Spleen (tissue), 11 donors: Measurements from ENCODE around the gene ACAT2. TPM values are rescaled to one million over a fixed set of nuclear protein-coding genes. Genes with fewer than 3 reads are reported as not detected.

ENCODE experiments used
- DNase-seq: peaks from one replicate; pipeline ENCODE4 v3.0.0-alpha.2; 2020
- H3K27ac ChIP-seq, 8 donors: fragments of 200-600 bp; sonication (generic) in 7 of 8; 1 replicate in 4 of 8; 2 replicates in 4 of 8; pipeline versions ENCODE4 v1.5.0 to v1.8.0; 2016 to 2021; ENCODE audit warnings: inconsistent platforms in 4 of 8, mild to moderate bottlenecking in 4 of 8, moderate library complexity in 1 of 8
- H3K27me3 ChIP-seq, 7 donors: fragments of 200-600 bp; sonication (generic) in 6 of 7; replicated peaks in 1 of 7; 1 replicate in 4 of 7; 2 replicates in 3 of 7; pipeline versions ENCODE4 v1.5.0 to v1.8.0; 2016 to 2021; ENCODE audit warnings: inconsistent platforms in 3 of 7, mild to moderate bottlenecking in 1 of 7
- H3K36me3 ChIP-seq, 6 donors: fragments of 200-600 bp; sonication (generic) in 5 of 6; 1 replicate in 4 of 6; 2 replicates in 2 of 6; pipeline versions ENCODE4 v1.5.0 to v1.8.0; 2016 to 2021; ENCODE audit warnings: inconsistent platforms in 2 of 6
- H3K4me1 ChIP-seq, 6 donors: fragments of 200-600 bp; sonication (generic) in 5 of 6; 1 replicate in 3 of 6; 2 replicates in 3 of 6; pipeline versions ENCODE4 v1.5.0 to v1.8.0; 2016 to 2021; ENCODE audit warnings: inconsistent platforms in 3 of 6
- H3K4me3 ChIP-seq, 8 donors: fragments of 200-600 bp; sonication (generic) in 7 of 8; 1 replicate in 4 of 8; 2 replicates in 4 of 8; pipeline versions ENCODE4 v1.5.0 to v1.8.0; 2016 to 2021; ENCODE audit warnings: inconsistent platforms in 4 of 8, mild to moderate bottlenecking in 4 of 8, moderate library complexity in 2 of 8
- H3K9me3 ChIP-seq, 8 donors: fragments of 200-600 bp; sonication (generic) in 7 of 8; 1 replicate in 4 of 8; 2 replicates in 4 of 8; pipeline versions ENCODE4 v1.5.0 to v1.8.0; 2016 to 2021; ENCODE audit warnings: inconsistent platforms in 4 of 8
- POLR2A ChIP-seq, 3 donors: fragments of 450-650 bp; IDR thresholded peaks; one replicate each; pipeline ENCODE4 v1.5.1; 2017; ENCODE audit warnings: antibody characterized with exemption in 3 of 3, mild to moderate bottlenecking in 1 of 3
- POLR2AphosphoS5 ChIP-seq, 3 donors: sonication (generic); formaldehyde crosslinking; IDR thresholded peaks; one replicate each; pipeline ENCODE4 v1.5.1; 2017; ENCODE audit warnings: antibody characterized with exemption in 3 of 3
- WGBS, 5 donors: extraction: QIAGEN DNeasy Blood & Tissue Kit in 3 of 5; methylation state at CpG; one replicate each; pipeline versions ENCODE4 v1.1.5 to v1.1.7; 2013 to 2018; 5-methylcytosine and 5-hydroxymethylcytosine counted together
- intact Hi-C: fragments of 100-400 bp; cut with DNase I; formaldehyde crosslinking; loops from one replicate; pipeline ENCODE4 v1.15.0; 2023; ENCODE audit warnings: low total_unique reads
- polyA plus RNA-seq, 3 donors: library from polyadenylated mRNA; stranded (reverse); fragments of 200-250 nt; gene quantifications; one replicate each; pipeline ENCODE4 v1.2.1, GENCODE V29; 2013
- small RNA-seq, 4 donors: library from RNA; depleted of rRNA; stranded (forward); fragments of <200 nt; gene quantifications; one replicate each; pipeline ENCODE3, GENCODE V24; 2016
- total RNA-seq, 7 donors: library from RNA; depleted of rRNA in 3 of 7; stranded (reverse); fragments of >200 nt in 3 of 7; fragmentation: NEBNext Ultra II Directional in 4 of 7; extraction: Animal tissue kit (Norgen Biotek cat#: 25700) in 4 of 7; gene quantifications; one replicate each; pipeline versions ENCODE4 v1.1.0 to v1.2.1, GENCODE V29; 2016 to 2021
- TF ChIP-seq, protein P1 (sequence below), 11 experiments: fragments of 200-600 bp in 7 of 11; fragments of 450-650 bp in 4 of 11; sonication (generic) in 4 of 11; IDR thresholded peaks in 8 of 11; conservative IDR thresholded peaks in 3 of 11; 1 replicate in 7 of 11; 2 replicates in 4 of 11; pipeline versions ENCODE4 v1.4.0 to v1.8.0; 2016 to 2021; ENCODE audit warnings: antibody characterized with exemption in 11 of 11, inconsistent platforms in 4 of 11, mild to moderate bottlenecking in 1 of 11
- donor health status: healthy with polysubstance abuse.
- donor health status: DM: no; HTN: no; CAD: no; lungs with moderate emphysema.
- donor health status: DM: no; HTN: no; CAD: no.
- donor health status: Bipolar disorder and iron deficiency.
- donor health status: healthy.
- donor health status: DM: no; HTN: no; CAD: no.
- donor health status: DM: yes; HTN: yes; CAD: no.

Gene ACAT2
- total and polyA plus RNA-seq, 10 donors, result 6.0 to 17.4 (median 13.9) TPM

DNA sequence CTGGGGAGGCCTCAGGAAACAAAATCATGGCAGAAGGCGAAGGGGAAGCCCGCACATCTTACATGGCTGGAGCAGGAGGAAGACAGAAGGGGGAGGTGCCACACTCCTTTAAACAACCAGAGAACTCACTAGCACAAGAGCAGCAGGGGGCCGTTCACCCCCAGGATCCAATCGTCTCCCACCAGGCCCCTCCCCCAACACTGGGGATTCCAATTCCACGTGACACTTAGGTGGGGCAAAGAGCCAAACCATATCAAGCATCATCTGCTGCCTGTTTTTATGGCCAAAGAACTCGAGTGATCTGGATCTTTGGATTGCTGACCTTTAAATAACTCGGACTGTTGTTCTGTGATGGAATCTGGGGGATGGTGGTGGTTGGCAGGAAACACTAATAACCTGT lies 66.2 kb downstream of the ACAT2 start:
- peaks cover 0 to 12% (median 7%) of the 10 kb centered on the region in 6 donors for H3K4me1 ChIP-seq
- intact Hi-C loops, result no loop called here
- TF ChIP-seq, protein P1, sequence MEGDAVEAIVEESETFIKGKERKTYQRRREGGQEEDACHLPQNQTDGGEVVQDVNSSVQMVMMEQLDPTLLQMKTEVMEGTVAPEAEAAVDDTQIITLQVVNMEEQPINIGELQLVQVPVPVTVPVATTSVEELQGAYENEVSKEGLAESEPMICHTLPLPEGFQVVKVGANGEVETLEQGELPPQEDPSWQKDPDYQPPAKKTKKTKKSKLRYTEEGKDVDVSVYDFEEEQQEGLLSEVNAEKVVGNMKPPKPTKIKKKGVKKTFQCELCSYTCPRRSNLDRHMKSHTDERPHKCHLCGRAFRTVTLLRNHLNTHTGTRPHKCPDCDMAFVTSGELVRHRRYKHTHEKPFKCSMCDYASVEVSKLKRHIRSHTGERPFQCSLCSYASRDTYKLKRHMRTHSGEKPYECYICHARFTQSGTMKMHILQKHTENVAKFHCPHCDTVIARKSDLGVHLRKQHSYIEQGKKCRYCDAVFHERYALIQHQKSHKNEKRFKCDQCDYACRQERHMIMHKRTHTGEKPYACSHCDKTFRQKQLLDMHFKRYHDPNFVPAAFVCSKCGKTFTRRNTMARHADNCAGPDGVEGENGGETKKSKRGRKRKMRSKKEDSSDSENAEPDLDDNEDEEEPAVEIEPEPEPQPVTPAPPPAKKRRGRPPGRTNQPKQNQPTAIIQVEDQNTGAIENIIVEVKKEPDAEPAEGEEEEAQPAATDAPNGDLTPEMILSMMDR (IDR thresholded peaks at IDR 0.05 in 8 of 11, conservative IDR thresholded peaks at IDR 0.05 in 3 of 11), result no peak
- TF ChIP-seq POLR2A (IDR thresholded peaks at IDR 0.05) (no peak), POLR2AphosphoS5 (IDR thresholded peaks at IDR 0.05) (no peak)
- H3K9me3 ChIP-seq, result no peaks in the 10 kb centered on the region
- H3K4me3 ChIP-seq, result no peak overlapping the region
- WGBS, 5 donors, result 56 to 81% (median 64%) methylated on average over 7 of the region's 7 CpGs
- H3K27me3 ChIP-seq, result no peaks in the 10 kb centered on the region
- no peak overlapping the region for H3K27ac ChIP-seq
- H3K36me3 ChIP-seq, result no peaks in the 10 kb centered on the region
- no peak for DNase-seq

Small RNA genes within 50 kb of the gene (small RNA-seq; reads per million reads assigned to genes)
- gene RNU4ATAC18P (0 reads per million in 4 donors), gene SNORA20 (77.6 to 115 (median 88.6) reads per million in 4 donors), gene SNORA29 (0 reads per million in 4 donors)

Other genes with a start within 250 kb of the ACAT2 start
- 100 to 1,000 TPM; 163 to 463 (median 267) TPM for gene SOD2, start 68.8 kb upstream of the ACAT2 start, total RNA-seq
- 100 to 1,000 TPM in 1 of 3 donors, 10 to 100 TPM in 2; 60.3 to 169 (median 83.2) TPM for gene SOD2, start 68.8 kb upstream of the ACAT2 start, polyA plus RNA-seq
- gene WTAP, start 34.5 kb upstream of the ACAT2 start, total RNA-seq, result 100 to 1,000 TPM in 6 of 7 donors, 10 to 100 TPM in 1; 97.9 to 121 (median 115) TPM
- gene WTAP, start 34.5 kb upstream of the ACAT2 start, polyA plus RNA-seq, result 100 to 1,000 TPM in 1 of 3 donors, 10 to 100 TPM in 2; 71.6 to 149 (median 78.6) TPM
- gene TCP1, start 27.6 kb downstream of the ACAT2 start, total RNA-seq, result 100 to 1,000 TPM in 6 of 7 donors, 10 to 100 TPM in 1; 94.1 to 136 (median 119) TPM
- gene TCP1, start 27.6 kb downstream of the ACAT2 start, polyA plus RNA-seq, result 10 to 100 TPM; 74.3 to 78.9 (median 76.3) TPM
- 10 to 100 TPM; 29.6 to 58.2 (median 42.1) TPM for gene MRPL18, start 28.4 kb downstream of the ACAT2 start, total RNA-seq
- 10 to 100 TPM; 55.4 to 76.7 (median 66.2) TPM for gene MRPL18, start 28.4 kb downstream of the ACAT2 start, polyA plus RNA-seq
- gene PNLDC1, start 38.2 kb downstream of the ACAT2 start, total RNA-seq, result under 1 TPM in 1 of 7 donors, not detected in 6; 0.44 TPM
- gene PNLDC1, start 38.2 kb downstream of the ACAT2 start, polyA plus RNA-seq, result 1 to 10 TPM in 1 of 3 donors, under 1 TPM in 2; 0.11 to 1.2 (median 0.20) TPM
- not detected for gene MAS1, start 128.9 kb downstream of the ACAT2 start, total RNA-seq
- gene MAS1, start 128.9 kb downstream of the ACAT2 start, polyA plus RNA-seq, result under 1 TPM in 1 of 3 donors, not detected in 2; under 0.01 TPM
- gene IGF2R, start 207.0 kb downstream of the ACAT2 start, total RNA-seq, result 100 to 1,000 TPM; 110 to 193 (median 164) TPM
- gene IGF2R, start 207.0 kb downstream of the ACAT2 start, polyA plus RNA-seq, result 10 to 100 TPM in 1 of 3 donors, 1 to 10 TPM in 2; 6.9 to 13.2 (median 7.4) TPM